Measurements from ENCODE around the gene FIBCD1.

The FIBCD1 gene

GRCh38 chr9:130940693-130941576, 1.9 kb upstream of the FIBCD1 start:
- no peak overlapping the region for H3K4me3 ChIP-seq (ENCODE audit: low read depth, low read length)
- DNase-seq (ENCODE audit: low read depth): peak; percentile 56
- TF ChIP-seq CTCF (conservative IDR thresholded peaks at IDR 0.05; ENCODE audit: low read depth, low read length): peak; percentile 85

- no peak for TF ChIP-seq CTCF (conservative IDR thresholded peaks at IDR 0.05; ENCODE audit: low read depth, low read length)
- DNase-seq (ENCODE audit: low read depth): no peak
- no peak overlapping the region for H3K4me3 ChIP-seq (ENCODE audit: low read depth, low read length)
These were observed 1.0 kb upstream of the FIBCD1 start for GRCh38 chr9:130940027-130940549.

GRCh38 chr9:130939405-130940026, 469 bp upstream of the FIBCD1 start:
- DNase-seq (ENCODE audit: low read depth): no peak
- TF ChIP-seq CTCF (conservative IDR thresholded peaks at IDR 0.05; ENCODE audit: low read depth, low read length): no peak
- peak overlapping the region; percentile 44 for H3K4me3 ChIP-seq (ENCODE audit: low read depth, low read length)

GRCh38 chr9:130938184-130938651, 829 bp downstream of the FIBCD1 start:
- no peak for DNase-seq (ENCODE audit: low read depth)
- TF ChIP-seq CTCF (conservative IDR thresholded peaks at IDR 0.05; ENCODE audit: low read depth, low read length): no peak
- H3K4me3 ChIP-seq (ENCODE audit: low read depth, low read length): no peak overlapping the region

- no peak for DNase-seq (ENCODE audit: low read depth)
- TF ChIP-seq CTCF (conservative IDR thresholded peaks at IDR 0.05; ENCODE audit: low read depth, low read length): no peak
- no peak overlapping the region for H3K4me3 ChIP-seq (ENCODE audit: low read depth, low read length)
These were observed 1.6 kb downstream of the FIBCD1 start for GRCh38 chr9:130937146-130938076.

GRCh38 chr9:130936285-130937117, 2.5 kb downstream of the FIBCD1 start:
- peak; percentile 57 for DNase-seq (ENCODE audit: low read depth)
- H3K4me3 ChIP-seq (ENCODE audit: low read depth, low read length): no peak overlapping the region
- TF ChIP-seq CTCF (conservative IDR thresholded peaks at IDR 0.05; ENCODE audit: low read depth, low read length): no peak

Measured in choroid plexus epithelial cell (primary cell).